Panc1 (cell line): ENCODE data around the gene RALGAPB. TPM values are rescaled to one million over a fixed set of nuclear protein-coding genes. Genes with fewer than 3 reads are reported as not detected.

Experiments used
- ATAC-seq: fragments of 200-7000 bp; cut with Tn5 transposase; 2 replicates; pipeline ENCODE4 v1.9.1; 2020; ENCODE audit warnings: mild to moderate bottlenecking, moderate library complexity
- BruUV-seq: library from RNA; stranded (reverse); fragments of 400-500 nt; replicated peaks from 2 replicates; lab custom pipeline; 2021; lab: Mats Ljungman, UMichigan
- CTCF ChIA-PET: fragments of 300-600 bp; sonication (Branson Sonifier 250); formaldehyde crosslinking; loops from one replicate; lab custom pipeline; 2022; ENCODE audit warnings: antibody characterized with exemption; lab: Charles Lee
- POLR2A ChIA-PET: fragments of 300-600 bp; sonication (Branson Sonifier 250); formaldehyde crosslinking; loops from one replicate; lab custom pipeline; 2022; ENCODE audit warnings: antibody characterized with exemption; lab: Charles Lee
- DNase-seq: peaks from one replicate; pipeline ENCODE4 v3.0.0-alpha.2; 2010; ENCODE audit warnings: low read depth, low spot score
- H3K27ac ChIP-seq: 2 replicates; pipeline ENCODE4 v1.5.1; 2011; ENCODE audit warnings: mild to moderate bottlenecking, low read length, inconsistent platforms
- H3K27me3 ChIP-seq: fragments of 200-500 bp; sonication (Bioruptor generic); 2 replicates; pipeline ENCODE4 v1.6.0; 2014; ENCODE audit warnings: low read length, inconsistent platforms; ENCODE audit not compliant: control insufficient read depth, insufficient read depth
- H3K36me3 ChIP-seq: fragments of 200-500 bp; sonication (Bioruptor generic); 2 replicates; pipeline ENCODE4 v1.5.1; 2014; ENCODE audit warnings: inconsistent platforms, mild to moderate bottlenecking, low read length, moderate library complexity; ENCODE audit not compliant: control insufficient read depth, insufficient read depth
- H3K4me1 ChIP-seq: 2 replicates; pipeline ENCODE4 v1.5.1; 2011; ENCODE audit warnings: inconsistent platforms, mild to moderate bottlenecking, low read length, moderate library complexity; ENCODE audit not compliant: control insufficient read depth, insufficient read depth
- H3K4me3 ChIP-seq, 2 experiments: 2 replicates each; pipeline ENCODE4 v1.5.1; 2011 to 2012; ENCODE audit warnings: low read depth in 2 of 2, low read length in 2 of 2, mild to moderate bottlenecking in 2 of 2, inconsistent platforms in 1 of 2, moderate library complexity in 1 of 2
- H3K9me3 ChIP-seq: fragments of 200-500 bp; sonication (Bioruptor generic); 2 replicates; pipeline ENCODE4 v1.5.1; 2014; ENCODE audit warnings: low read depth, mild to moderate bottlenecking, inconsistent platforms, low read length, moderate library complexity; ENCODE audit not compliant: control insufficient read depth, insufficient read depth
- POLR2AphosphoS5 ChIP-seq: IDR thresholded peaks from 2 replicates; pipeline ENCODE4 v1.6.1; 2012; ENCODE audit warnings: mild to moderate bottlenecking, low read depth, low read length, moderate library complexity
- SIN3A ChIP-seq: IDR thresholded peaks from 2 replicates; pipeline ENCODE4 v1.6.1; 2012; ENCODE audit warnings: low read depth, mild to moderate bottlenecking, low read length, moderate library complexity, borderline replicate concordance; ENCODE audit not compliant: insufficient read depth
- TCF7L2 ChIP-seq: IDR thresholded peaks from 2 replicates; pipeline ENCODE4 v1.6.1; 2011; ENCODE audit warnings: mild to moderate bottlenecking, low read depth, low read length, inconsistent platforms
- in situ Hi-C: cut with HindIII; loops from 2 replicates; pipeline ENCODE4 v1.10.0; 2016; ENCODE audit warnings: low sequenced_read_pairs, low pct_unique_long_range_greater_than_20kb
- intact Hi-C: fragments of 100-400 bp; cut with micrococcal nuclease; formaldehyde crosslinking; loops from one replicate; pipeline ENCODE4 v1.10.0; 2022; ENCODE audit not compliant: unreplicated experiment
- total RNA-seq: library from RNA; stranded (reverse); gene quantifications from one replicate; pipeline ENCODE4 v1.2.1, GENCODE V29; 2021; ENCODE audit not compliant: unreplicated experiment
- TF ChIP-seq, protein P1 (sequence below), 2 experiments: IDR thresholded peaks; 2 replicates each; pipeline ENCODE4 v1.6.1; 2011 to 2012; ENCODE audit warnings: low read depth in 2 of 2, control low read depth in 1 of 2, low read length in 1 of 2, mild to moderate bottlenecking in 1 of 2, moderate library complexity in 1 of 2; ENCODE audit not compliant: insufficient read depth in 1 of 2
- TF ChIP-seq, protein P2 (sequence below): fragments of 450-650 bp; IDR thresholded peaks from 2 replicates; pipeline ENCODE4 v1.5.1; 2017; ENCODE audit warnings: mild to moderate bottlenecking

Gene RALGAPB
- total RNA-seq, 1 experiment from 2014 or later, result 33.1 TPM

DNA sequence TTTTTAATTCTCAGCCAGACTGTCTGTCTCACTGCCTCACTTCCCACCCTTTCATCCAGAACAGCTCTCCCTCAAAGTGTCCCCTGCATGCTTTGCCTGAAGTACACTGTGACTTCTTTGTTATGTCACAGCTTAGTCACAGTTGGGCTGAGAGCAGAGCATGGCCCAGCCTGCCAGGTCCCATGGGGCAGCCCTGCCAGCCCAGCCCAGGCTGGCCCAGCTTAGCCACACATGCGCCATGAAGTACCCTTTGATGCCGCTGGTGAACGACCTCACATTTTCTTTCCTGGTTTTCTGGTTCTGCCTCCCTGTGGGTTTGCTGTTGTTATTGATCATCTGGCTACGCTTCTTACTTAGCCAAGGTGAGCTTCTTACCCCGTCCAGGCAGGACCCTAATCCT lies 108.4 kb downstream of the RALGAPB start, which contains the start of gene ADIG:
Gene ADIG, plus strand, starts transcription at position 185 of the 400 bp plus-strand sequence. Its CDS starts 54 bp downstream, at position 239.
- Histone ChIP-seq H3K4me3 (no peak within 1 kb of the TSS), H3K4me1 (no peaks in the 10 kb centered on the region), H3K27ac (no peak within 1 kb of the TSS), H3K27me3 (no peaks in the 10 kb centered on the region), H3K9me3 (no peaks in the 10 kb centered on the region), H3K36me3 (no peaks in the 10 kb centered on the region)
- TF ChIP-seq SIN3A (no peak), TCF7L2 (no peak), POLR2AphosphoS5 (no peak)
- TF ChIP-seq, protein P1, sequence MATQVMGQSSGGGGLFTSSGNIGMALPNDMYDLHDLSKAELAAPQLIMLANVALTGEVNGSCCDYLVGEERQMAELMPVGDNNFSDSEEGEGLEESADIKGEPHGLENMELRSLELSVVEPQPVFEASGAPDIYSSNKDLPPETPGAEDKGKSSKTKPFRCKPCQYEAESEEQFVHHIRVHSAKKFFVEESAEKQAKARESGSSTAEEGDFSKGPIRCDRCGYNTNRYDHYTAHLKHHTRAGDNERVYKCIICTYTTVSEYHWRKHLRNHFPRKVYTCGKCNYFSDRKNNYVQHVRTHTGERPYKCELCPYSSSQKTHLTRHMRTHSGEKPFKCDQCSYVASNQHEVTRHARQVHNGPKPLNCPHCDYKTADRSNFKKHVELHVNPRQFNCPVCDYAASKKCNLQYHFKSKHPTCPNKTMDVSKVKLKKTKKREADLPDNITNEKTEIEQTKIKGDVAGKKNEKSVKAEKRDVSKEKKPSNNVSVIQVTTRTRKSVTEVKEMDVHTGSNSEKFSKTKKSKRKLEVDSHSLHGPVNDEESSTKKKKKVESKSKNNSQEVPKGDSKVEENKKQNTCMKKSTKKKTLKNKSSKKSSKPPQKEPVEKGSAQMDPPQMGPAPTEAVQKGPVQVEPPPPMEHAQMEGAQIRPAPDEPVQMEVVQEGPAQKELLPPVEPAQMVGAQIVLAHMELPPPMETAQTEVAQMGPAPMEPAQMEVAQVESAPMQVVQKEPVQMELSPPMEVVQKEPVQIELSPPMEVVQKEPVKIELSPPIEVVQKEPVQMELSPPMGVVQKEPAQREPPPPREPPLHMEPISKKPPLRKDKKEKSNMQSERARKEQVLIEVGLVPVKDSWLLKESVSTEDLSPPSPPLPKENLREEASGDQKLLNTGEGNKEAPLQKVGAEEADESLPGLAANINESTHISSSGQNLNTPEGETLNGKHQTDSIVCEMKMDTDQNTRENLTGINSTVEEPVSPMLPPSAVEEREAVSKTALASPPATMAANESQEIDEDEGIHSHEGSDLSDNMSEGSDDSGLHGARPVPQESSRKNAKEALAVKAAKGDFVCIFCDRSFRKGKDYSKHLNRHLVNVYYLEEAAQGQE (IDR thresholded peaks at IDR 0.05; ENCODE audit: insufficient read depth in 1 of 2, low read depth in 2 of 2, low read length in 1 of 2), result no peak
- TF ChIP-seq, protein P2, sequence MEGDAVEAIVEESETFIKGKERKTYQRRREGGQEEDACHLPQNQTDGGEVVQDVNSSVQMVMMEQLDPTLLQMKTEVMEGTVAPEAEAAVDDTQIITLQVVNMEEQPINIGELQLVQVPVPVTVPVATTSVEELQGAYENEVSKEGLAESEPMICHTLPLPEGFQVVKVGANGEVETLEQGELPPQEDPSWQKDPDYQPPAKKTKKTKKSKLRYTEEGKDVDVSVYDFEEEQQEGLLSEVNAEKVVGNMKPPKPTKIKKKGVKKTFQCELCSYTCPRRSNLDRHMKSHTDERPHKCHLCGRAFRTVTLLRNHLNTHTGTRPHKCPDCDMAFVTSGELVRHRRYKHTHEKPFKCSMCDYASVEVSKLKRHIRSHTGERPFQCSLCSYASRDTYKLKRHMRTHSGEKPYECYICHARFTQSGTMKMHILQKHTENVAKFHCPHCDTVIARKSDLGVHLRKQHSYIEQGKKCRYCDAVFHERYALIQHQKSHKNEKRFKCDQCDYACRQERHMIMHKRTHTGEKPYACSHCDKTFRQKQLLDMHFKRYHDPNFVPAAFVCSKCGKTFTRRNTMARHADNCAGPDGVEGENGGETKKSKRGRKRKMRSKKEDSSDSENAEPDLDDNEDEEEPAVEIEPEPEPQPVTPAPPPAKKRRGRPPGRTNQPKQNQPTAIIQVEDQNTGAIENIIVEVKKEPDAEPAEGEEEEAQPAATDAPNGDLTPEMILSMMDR, result no peak
- CTCF ChIA-PET, result no interaction called here
- POLR2A ChIA-PET, result no interaction called here
- ATAC-seq (no peak), DNase-seq (no peak)
- intact Hi-C loops (no loop called here), in situ Hi-C loops (no loop called here)
- no TSS peak for BruUV-seq

DNA sequence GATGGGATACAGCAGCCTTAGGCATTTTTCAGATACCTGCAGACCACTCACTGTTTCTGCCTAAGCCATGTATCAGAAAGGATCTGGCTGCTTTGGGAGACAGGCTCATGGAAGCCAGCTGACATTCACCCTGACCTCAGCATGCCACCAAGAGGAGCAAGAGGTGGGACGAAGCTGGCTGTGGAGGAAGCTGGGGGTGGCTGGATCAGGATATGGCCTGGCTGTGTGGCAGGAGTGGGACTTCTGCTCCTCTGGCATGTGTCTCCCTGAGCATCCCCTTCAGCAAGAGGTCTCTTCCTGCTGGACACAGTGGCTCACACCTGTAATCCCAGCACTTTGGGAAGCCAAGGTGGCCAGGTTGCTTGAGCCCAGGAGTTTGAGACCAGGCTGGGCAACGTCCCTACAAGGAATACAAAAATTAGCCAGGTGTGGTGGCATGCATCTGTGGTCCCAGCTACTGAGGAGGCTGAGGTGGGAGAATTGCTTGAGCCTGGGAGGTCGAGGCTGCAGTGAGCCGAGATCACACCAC lies 109.3 kb downstream of the RALGAPB start:
- Histone ChIP-seq H3K9me3 (no peaks in the 10 kb centered on the region), H3K27me3 (no peaks in the 10 kb centered on the region), H3K4me1 (no peaks in the 10 kb centered on the region), H3K27ac (no peak overlapping the region), H3K4me3 (no peak overlapping the region), H3K36me3 (no peaks in the 10 kb centered on the region)
- POLR2A ChIA-PET, result no interaction called here
- CTCF ChIA-PET, result no interaction called here
- TF ChIP-seq SIN3A, result no peak
- TF ChIP-seq, protein P1 (IDR thresholded peaks at IDR 0.05; ENCODE audit: insufficient read depth in 1 of 2, low read depth in 2 of 2, low read length in 1 of 2), result no peak
- TF ChIP-seq, protein P2, result no peak
- TF ChIP-seq TCF7L2, result no peak
- TF ChIP-seq POLR2AphosphoS5, result no peak
- in situ Hi-C loops (no loop called here), intact Hi-C loops (no loop called here)
- DNase-seq, result no peak
- no peak for ATAC-seq
- BruUV-seq, result no TSS peak
